ENCODE results near the gene TRPM3.

The TRPM3 gene

GRCh38 chr9:70994582-70994981 lies 126.8 kb downstream of the TRPM3 start:
- H3K4me3 ChIP-seq (ENCODE audit: low read depth, low read length), result no peak overlapping the region

GRCh38 chr9:70988551-70988950 lies 132.9 kb downstream of the TRPM3 start:
- H3K4me3 ChIP-seq (ENCODE audit: low read depth, low read length), result no peak overlapping the region
- TF ChIP-seq CTCF (IDR thresholded peaks at IDR 0.05; ENCODE audit: low read depth, low read length), result no peak

More at GRCh38 chr9:70994582-70994981, 126.8 kb downstream of the TRPM3 start:
- no peak for TF ChIP-seq CTCF (IDR thresholded peaks at IDR 0.05; ENCODE audit: low read depth, low read length)

GRCh38 chr9:70987986-70988385 lies 133.4 kb downstream of the TRPM3 start:
- TF ChIP-seq CTCF (IDR thresholded peaks at IDR 0.05; ENCODE audit: low read depth, low read length), result no peak
- no peak overlapping the region for H3K4me3 ChIP-seq (ENCODE audit: low read depth, low read length)

- no peak overlapping the region for H3K4me3 ChIP-seq (ENCODE audit: low read depth, low read length)
- TF ChIP-seq CTCF (IDR thresholded peaks at IDR 0.05; ENCODE audit: low read depth, low read length), result no peak
Measured at GRCh38 chr9:70986984-70987383, 134.4 kb downstream of the TRPM3 start.

- no peak for TF ChIP-seq CTCF (IDR thresholded peaks at IDR 0.05; ENCODE audit: low read depth, low read length)
- H3K4me3 ChIP-seq (ENCODE audit: low read depth, low read length), result no peak overlapping the region
Measured at GRCh38 chr9:70983723-70984295, 137.6 kb downstream of the TRPM3 start.

- no peak for TF ChIP-seq CTCF (IDR thresholded peaks at IDR 0.05; ENCODE audit: low read depth, low read length)
- no peak overlapping the region for H3K4me3 ChIP-seq (ENCODE audit: low read depth, low read length)
Measured at GRCh38 chr9:70981312-70981711, 140.1 kb downstream of the TRPM3 start.

GRCh38 chr9:70979966-70980365 lies 141.5 kb downstream of the TRPM3 start:
- no peak for TF ChIP-seq CTCF (IDR thresholded peaks at IDR 0.05; ENCODE audit: low read depth, low read length)
- no peak overlapping the region for H3K4me3 ChIP-seq (ENCODE audit: low read depth, low read length)

Measured in WI38 (cell line).